ENCODE measurements around the gene BBLN.

BBLN gene

DNA sequence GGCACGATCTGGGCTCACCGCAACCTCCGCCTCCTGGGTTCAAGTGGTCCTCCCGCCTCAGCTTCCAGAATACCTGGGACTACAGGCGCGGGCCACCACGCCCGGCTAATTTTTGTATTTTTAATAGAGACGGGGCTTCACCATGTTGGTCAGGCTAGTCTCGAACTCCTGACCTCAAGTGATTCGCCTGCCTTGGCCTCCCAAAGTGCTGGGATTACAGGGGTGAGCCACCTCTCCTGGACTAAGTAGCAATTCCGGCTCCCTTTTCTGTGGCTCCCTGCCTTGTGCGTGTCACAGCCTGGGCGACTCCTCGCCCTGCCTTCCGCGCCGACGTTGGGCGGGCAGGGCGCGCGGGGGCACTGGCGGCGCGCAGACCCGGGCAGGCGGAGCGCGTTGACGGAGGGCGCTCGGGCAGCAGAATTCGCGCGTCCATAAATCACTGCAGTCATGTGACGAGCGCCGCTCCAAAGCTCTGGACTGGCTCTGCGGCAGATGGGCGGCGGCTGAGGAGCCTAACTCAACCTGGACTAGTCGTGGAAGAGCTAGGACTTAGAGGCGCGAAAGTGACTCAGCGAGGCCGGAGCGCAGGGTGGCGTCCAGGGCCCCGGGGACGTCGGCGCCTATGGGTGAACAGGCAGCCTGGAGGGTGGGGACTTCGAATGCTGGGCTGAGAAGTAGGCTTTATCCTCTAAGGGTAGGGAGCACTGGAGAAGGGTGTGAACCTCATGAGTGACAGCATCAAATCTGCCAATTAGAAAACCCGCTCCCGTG lies 32.7 kb downstream of the BBLN start:
- DNase-seq = peak; percentile 78

GRCh38 chr9:128193469-128194096 lies 33.5 kb downstream of the BBLN start:
- no peak for DNase-seq

DNA sequence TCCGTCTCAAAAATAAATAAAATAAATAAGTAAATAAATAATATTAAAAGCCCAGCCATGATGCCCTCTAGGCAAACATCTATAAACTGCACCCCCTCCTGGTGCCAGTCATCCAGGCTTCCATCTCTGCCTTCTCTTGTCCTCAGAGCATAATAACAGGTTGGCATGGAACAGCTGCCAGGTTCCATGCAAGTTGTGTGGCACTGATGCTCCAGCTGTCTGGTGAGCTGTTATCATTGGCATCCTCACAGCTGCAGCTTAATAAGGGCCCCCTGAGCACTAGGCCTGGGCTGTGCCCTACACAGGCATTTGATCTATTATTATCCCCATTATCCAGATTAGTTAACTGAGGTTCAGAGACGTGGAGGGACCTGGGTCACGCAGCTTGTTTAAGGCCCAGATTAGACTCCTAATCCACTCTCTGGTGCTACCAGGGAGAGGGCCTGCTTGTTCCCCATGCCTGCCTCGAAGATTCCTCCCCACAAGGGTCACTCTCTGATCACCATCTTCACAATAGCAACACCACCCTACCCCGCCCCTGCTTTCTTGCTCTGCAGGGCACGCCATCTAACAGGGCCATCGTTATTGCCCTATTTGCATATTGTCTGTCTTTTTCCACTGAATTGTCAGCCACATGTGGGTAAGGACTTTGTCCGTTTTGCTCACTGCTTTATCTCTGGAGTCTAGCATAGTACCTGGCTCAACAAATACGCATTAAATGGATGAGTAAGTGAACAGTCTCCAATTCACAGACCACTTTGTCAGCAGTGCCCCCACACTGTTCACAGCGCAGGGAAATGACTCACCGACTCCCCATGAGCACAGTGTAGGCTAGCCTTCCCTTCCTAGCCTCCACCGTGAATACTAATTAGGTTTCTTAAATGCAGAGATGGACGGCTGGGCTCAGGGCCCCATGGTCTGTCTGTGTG lies 41.6 kb downstream of the BBLN start:
- no peak for DNase-seq

GRCh38 chr9:128202648-128203023 lies 42.6 kb downstream of the BBLN start:
- DNase-seq = no peak

DNA sequence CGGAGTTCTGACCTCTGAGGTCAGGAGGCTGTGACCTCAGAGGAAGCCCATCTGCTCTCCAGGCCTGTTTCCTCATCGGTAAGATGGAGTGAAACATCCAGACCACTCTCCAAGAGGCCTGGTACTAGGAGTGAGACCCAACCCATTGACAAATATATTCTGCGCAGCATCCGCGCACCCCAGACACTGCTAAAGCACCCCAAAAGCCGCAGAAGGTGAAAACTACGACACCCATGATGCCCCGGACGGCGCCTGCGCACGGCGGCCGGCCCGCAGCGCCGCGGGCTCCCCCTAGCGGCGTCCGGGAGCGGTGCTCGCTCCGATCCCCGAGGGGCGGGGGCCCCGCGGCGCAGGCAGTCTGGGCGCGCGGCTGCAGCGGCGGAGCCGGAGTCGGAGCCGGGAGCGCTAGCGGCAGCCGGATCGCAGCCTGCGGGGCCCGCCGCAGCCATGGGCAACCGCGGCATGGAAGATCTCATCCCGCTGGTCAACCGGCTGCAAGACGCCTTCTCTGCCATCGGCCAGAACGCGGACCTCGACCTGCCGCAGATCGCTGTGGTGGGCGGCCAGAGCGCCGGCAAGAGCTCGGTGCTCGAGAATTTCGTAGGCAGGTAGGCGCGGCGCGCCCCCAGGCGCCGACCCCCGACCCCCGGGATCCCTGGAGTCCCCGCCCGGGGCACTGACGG lies 43.1 kb downstream of the BBLN start, which contains the start of gene DNM1:
Gene DNM1, plus strand, starts transcription at position 356 of the 683 bp plus-strand sequence. Its CDS starts 92 bp downstream, at position 448.
- DNase-seq = peak; percentile 89

- no peak for DNase-seq
Measured at GRCh38 chr9:128203707-128204551, 43.9 kb downstream of the BBLN start.

- no peak for DNase-seq
Measured at GRCh38 chr9:128204858-128205257, 44.8 kb downstream of the BBLN start.

GRCh38 chr9:128205296-128205944 lies 45.4 kb downstream of the BBLN start:
- DNase-seq = no peak

GRCh38 chr9:128206484-128206883 lies 46.4 kb downstream of the BBLN start:
- no peak for DNase-seq

DNA sequence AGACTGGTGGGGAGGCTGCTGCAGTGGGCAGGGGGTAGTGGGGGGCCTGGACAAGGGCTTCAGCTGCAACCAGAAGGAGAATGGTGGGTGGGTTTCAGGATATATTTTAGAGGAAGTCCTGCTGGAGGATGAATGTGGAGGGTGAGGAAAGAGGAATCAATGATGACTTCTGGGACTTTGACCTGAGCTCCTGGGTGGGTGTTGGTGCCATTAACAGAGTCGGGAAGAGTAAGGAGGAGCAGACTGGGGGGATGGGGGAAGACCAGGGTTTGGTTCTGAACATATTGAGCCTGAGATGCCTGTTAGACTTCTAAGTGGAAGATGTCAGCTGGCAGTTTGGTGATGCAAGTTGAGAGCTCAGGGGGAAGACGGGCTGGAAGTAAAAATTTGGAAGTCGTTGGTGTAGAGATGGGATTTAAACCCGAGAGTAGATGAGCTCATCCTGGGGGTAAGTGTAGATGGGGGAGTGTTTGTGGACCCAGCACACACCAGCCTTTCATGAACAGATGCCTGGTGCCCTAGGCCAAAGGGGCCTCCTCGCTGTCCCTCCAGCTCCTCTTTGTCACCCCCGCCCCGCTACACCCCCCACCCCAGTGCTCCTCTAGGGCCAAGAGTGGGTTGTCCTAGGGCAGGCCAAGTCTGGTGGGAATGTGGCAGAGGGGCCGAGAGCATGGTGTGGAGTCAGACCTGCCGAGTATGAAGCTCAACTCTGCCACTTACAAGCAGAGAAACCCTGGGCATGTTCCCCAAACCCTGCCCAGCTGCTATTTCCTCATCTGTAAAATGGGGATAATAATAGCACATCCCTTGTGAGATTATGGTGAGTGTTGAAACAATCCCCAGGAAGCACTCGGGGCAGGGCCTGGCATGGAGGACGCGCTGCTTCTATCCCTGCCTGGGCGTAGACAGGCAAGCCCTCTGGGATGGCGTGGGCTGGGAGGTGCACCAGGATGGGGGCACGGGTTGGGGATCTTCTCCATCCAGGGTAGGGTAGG lies 47.1 kb downstream of the BBLN start:
- no peak for DNase-seq

DNA sequence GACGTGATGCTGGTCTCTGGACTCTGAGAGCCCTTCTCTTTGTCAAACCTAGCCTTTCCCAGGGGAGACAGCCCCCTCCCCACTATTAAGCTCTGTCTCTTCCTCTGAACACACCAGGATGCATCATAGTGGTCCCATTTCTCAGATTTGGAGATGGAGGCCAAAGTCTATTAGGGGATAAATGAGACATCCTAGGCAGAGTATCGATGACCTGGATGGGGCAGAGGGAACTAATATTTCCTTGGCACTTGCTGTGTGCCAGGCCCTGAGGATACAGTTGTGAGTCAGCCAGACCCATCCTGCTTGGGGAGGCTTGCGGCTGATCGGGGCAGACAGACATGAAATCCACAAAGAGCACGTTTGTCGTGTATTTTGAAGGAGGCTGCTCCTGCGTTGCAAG lies 48.3 kb downstream of the BBLN start:
- no peak for DNase-seq

- DNase-seq = no peak
Measured at GRCh38 chr9:128208946-128209669, 49.0 kb downstream of the BBLN start.

DNA sequence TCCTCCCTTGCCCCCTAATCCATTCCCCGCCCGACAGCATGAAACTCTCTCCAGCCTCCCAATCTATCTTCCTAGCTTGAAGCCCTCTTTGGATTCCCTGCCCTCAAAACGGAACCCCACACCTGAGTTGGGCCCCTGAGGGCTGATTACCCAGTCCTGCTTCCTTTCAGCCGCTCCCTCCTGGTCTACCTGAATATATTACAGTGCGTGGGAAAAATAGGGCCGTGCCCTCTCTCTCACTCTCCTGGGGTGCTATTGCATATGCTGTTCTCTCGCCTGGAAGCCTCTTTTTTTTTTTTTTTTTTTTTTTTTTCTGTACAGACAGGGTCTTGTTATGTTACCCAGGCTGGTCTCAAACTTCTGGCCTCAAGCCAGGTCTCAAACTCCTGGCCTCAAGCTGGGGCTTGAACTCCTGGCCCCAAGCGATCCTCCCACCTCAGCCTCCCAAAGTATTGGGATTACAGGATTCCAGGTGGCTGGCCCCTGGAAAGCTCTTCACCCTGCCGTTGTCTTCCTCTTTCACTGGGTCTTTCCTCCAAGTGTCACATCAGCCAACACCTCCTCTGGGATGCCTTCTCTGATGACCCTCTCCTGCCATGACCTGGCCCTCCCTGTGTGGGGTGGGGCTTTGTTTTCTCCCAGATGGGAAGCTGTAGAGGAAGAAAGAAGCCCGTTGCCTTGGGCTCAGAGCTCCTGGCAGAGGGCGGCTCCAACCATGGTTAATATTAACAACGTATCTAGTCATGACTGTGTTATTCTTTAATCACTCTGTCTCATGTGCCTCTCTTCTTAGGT lies 51.3 kb downstream of the BBLN start:
- no peak for DNase-seq

DNA sequence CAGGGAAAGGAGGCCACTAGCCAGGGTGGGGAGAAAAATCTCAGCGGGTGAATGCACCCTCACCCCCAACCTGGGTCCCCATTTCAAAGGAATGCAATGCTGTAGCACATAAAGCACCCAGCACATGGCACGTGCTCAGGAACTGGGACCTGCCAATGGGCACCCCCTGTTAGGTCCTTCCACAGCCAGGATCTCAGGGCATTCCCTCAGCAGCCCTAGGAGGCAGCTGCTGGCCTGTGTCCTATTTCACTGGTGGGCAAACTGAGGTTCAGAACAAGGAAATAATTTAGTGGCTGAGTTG lies 51.9 kb downstream of the BBLN start:
- no peak for DNase-seq

Measured in activated CD8-positive, alpha-beta memory T cell treated with anti-CD3 and anti-CD28 coated beads, Interleukin-2, amount 50 U/mL, for 48 hours (primary cell).